Dendritic cell treated with granulocyte-macrophage colony-stimulating factor and Interleukin-4, amounts not matched to agents 40 ng/mL and 50 ng/mL, for 4 days (primary cell): ENCODE measurements around the gene SLC5A10.
"Not testable (repeated sequence)": the region's sequence is repeated elsewhere in the genome, so short reads cannot be mapped to it uniquely, and the experiment has no call there.

ENCODE experiments used
- H3K27ac Mint-ChIP-seq: one replicate; pipeline ENCODE4 v1.8.0; 2022; ENCODE audit warnings: mild to moderate bottlenecking, mixed read lengths
- H3K27me3 Mint-ChIP-seq: one replicate; pipeline ENCODE4 v1.8.0; 2022; ENCODE audit warnings: mild to moderate bottlenecking, mixed read lengths
- H3K36me3 Mint-ChIP-seq: one replicate; pipeline ENCODE4 v1.8.0; 2022; ENCODE audit warnings: low read depth, mixed read lengths
- H3K4me1 Mint-ChIP-seq: one replicate; pipeline ENCODE4 v1.8.0; 2022; ENCODE audit warnings: low read depth, mixed read lengths
- H3K4me3 Mint-ChIP-seq: one replicate; pipeline ENCODE4 v1.8.0; 2022; ENCODE audit warnings: mild to moderate bottlenecking, moderate library complexity, mixed read lengths
- H3K9me3 Mint-ChIP-seq: one replicate; pipeline ENCODE4 v1.8.0; 2022; ENCODE audit warnings: mixed read lengths
- intact Hi-C: fragments of 100-400 bp; cut with micrococcal nuclease; formaldehyde crosslinking; loops from one replicate; pipeline ENCODE4 v1.15.0; 2022

SLC5A10 gene

DNA sequence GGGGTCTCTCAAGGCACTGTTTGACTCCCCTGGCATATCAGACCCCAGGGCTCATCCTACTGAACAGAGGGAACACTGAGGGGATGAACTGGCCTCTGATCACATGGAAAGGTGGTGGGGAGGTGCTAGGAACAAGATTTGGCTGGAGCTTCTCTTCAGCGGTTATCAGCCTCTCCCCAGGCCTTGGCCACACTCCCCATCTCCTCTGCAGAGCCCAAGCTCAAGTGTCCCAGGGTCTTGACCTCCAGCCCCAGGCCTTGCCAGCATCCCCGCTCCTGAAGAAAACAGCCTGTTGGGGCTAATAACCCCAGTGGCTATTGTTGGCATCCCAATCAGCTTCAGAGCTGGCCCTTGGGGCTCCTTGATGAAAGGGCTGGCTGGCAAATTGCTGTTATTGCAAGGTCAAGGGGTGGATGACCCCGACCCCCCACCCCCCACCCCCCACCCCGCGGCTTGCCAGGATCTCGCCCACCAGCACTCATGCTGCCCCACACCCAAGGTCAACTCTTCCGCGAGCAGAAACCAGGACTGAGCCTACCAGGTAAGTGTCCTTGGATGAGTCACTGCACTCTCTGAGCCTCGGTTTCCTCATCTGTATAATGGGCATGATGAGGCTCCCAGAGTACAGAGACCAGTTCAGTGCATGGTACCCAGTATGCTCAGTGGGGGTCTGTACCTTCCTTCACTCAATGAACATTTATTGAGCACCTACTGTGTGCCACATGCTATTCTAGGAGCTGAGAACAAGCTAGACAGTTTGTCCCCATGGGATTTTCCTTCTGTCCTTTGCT, 71.4 kb downstream of the SLC5A10 start:
- Mint-ChIP-seq H3K36me3 (peaks cover 8% of the 10 kb centered on the region), H3K27me3 (peaks cover 3% of the 10 kb centered on the region), H3K4me3 (no peak overlapping the region), H3K27ac (no peak overlapping the region), H3K9me3 (no peaks in the 10 kb centered on the region), H3K4me1 (no peaks in the 10 kb centered on the region)
- intact Hi-C loops: no loop called here

DNA sequence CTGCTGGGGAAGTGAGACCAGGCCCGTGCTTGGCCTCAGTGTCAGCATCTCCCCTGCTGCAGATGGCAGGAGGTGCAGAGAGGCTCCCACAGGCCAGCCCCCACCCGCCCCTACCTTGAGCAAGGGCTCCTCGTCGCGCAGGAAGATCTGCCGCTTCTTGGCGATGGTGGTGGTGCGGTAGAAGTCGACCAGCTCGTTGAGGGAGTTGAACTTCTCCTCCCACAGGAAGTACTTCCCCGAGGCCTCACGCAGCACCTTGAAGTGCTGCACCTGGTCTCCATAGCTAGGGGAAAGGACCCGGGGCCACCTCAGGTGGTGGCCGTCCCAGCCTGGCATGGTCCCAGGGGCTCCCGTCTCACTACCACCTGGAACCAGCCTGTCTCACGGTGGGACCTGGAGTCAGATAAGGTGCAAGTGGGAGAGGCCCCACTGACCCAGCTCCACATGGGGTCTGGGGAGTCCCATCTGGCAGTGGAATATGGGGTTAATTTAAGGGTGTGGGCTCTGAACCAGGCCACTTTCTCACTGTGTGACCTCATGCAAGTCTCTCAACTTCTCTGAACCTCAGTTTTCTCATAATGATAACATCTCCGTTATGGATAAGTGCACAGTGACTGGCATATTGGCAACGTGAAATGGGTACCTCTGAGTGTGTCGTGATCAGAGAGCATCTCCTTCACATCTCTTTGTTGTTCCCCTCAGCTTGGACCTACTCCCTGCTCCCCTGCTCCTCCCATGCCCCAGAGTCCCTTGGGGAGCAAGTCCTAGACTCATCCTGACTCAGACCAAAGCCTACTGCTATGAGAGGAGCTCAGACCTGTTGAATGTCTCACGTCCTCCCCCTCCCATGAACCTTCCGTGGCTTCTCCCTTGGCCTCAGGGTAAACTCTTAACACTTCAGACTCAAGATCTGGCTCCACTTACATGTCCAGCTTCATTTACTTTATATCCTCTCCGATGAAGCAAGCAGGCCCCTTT, 72.4 kb downstream of the SLC5A10 start:
- peaks cover 8% of the 10 kb centered on the region for H3K36me3 Mint-ChIP-seq
- intact Hi-C loops: no loop called here
- H3K27ac Mint-ChIP-seq: no peak overlapping the region
- H3K9me3 Mint-ChIP-seq: no peaks in the 10 kb centered on the region
- no peaks in the 10 kb centered on the region for H3K4me1 Mint-ChIP-seq
- no peaks in the 10 kb centered on the region for H3K27me3 Mint-ChIP-seq
- no peak overlapping the region for H3K4me3 Mint-ChIP-seq

- H3K4me3 Mint-ChIP-seq, H3K27ac Mint-ChIP-seq, H3K4me1 Mint-ChIP-seq, H3K9me3 Mint-ChIP-seq, H3K27me3 Mint-ChIP-seq, H3K36me3 Mint-ChIP-seq, intact Hi-C loops: not testable (repeated sequence)
These were observed 76.7 kb downstream of the SLC5A10 start for GRCh38 chr17:19028671-19029070.

DNA sequence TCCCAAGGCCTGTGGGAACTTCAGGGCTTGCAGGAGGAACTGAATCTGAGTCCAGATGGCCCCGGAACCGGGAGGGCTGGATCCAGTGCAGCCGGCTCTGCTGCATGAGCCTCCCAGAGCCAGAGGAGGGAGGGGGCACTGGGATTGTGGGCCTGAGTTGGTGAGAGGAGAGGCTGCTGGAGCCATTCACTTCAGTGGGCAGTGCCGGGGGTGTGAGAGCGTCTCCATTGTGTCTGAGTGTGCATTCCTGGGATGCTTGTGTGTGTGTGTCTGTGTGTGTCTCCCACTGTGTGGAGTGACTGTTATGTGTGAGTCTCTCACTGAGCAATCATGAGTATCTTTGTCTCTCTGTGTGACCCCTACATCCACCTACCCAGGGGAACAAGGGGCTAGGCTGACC, 77.8 kb downstream of the SLC5A10 start:
- H3K4me1 Mint-ChIP-seq, H3K27ac Mint-ChIP-seq, intact Hi-C loops, H3K36me3 Mint-ChIP-seq, H3K27me3 Mint-ChIP-seq, H3K9me3 Mint-ChIP-seq, H3K4me3 Mint-ChIP-seq: not testable (repeated sequence)

GRCh38 chr17:19030771-19031449, 78.9 kb downstream of the SLC5A10 start:
- H3K36me3 Mint-ChIP-seq, H3K4me3 Mint-ChIP-seq, intact Hi-C loops, H3K27ac Mint-ChIP-seq, H3K4me1 Mint-ChIP-seq, H3K9me3 Mint-ChIP-seq, H3K27me3 Mint-ChIP-seq: not testable (repeated sequence)

DNA sequence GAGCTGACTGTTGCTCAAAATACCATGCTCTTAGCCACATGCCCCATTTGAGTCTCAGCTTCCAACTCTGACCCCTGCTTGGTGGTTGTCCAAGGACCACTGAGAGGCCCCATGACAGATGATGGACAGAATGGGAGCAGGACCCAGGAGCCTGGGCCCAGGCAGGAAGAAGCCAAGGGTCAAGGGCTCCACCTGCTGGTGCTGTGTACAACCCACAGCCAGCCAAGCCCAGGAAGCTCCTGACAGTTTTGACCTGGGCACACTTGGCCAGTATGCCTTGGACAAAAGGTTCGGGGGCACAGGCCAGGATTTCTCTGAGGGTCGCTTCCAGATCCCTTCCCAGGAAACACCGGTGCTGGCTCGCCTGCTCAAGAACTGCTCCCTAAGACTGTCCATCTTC, 79.8 kb downstream of the SLC5A10 start:
- H3K27ac Mint-ChIP-seq, H3K36me3 Mint-ChIP-seq, H3K4me3 Mint-ChIP-seq, H3K9me3 Mint-ChIP-seq, H3K4me1 Mint-ChIP-seq, H3K27me3 Mint-ChIP-seq, intact Hi-C loops: not testable (repeated sequence)

DNA sequence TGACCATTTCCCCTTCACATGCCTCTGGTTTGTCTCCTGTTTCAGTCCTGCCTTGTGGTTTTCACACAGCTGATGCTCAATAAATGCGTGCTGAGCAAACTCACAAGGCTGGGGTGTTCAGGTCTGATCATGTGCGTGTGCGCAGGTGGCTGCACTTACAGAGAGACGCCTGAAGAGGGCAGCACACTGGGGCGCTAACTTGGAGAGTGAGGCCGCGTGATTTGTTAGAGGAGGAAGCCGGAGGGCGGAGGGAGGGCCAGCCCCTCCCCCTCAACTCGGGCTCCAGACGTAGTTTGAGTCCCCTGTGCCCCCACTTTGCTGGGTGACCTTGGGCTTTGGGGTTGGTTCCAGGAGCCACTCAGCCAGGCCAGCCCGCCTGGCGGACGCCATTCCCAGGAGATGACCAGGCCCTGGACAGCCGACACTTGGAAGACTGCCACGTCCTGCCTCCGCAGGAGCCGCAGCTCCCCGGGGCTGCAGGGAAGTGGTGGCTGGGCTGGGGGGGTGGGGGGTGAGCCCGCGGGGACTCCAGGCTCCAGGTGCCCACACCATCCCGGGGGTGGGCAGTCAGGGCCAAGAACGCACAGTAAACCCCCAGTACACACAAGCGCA, 80.5 kb downstream of the SLC5A10 start:
- H3K36me3 Mint-ChIP-seq, intact Hi-C loops, H3K4me1 Mint-ChIP-seq, H3K27me3 Mint-ChIP-seq, H3K9me3 Mint-ChIP-seq, H3K27ac Mint-ChIP-seq, H3K4me3 Mint-ChIP-seq: not testable (repeated sequence)

- H3K27ac Mint-ChIP-seq, H3K4me3 Mint-ChIP-seq, intact Hi-C loops, H3K9me3 Mint-ChIP-seq, H3K4me1 Mint-ChIP-seq, H3K36me3 Mint-ChIP-seq, H3K27me3 Mint-ChIP-seq: not testable (repeated sequence)
These were observed 84.2 kb downstream of the SLC5A10 start for GRCh38 chr17:19036186-19036585.

DNA sequence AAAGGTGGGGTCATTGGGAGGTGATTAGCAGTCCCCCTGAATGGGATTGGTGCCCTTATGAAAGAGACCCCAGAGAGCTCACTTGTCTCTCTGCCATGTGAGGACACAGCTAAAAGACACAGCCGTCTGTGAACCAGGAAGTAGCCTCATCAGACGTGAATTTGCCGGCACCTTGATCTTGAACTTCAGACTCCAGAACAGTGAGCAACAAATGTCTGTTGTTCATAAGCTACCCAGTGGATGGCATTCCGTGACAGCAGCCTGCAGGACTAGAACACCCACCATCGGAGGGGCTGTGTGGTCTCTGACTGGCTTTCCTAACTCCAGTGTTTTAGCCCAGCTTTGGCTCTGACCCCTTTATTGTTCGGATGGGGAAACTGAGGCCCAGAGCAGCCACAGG, 85.6 kb downstream of the SLC5A10 start:
- H3K4me3 Mint-ChIP-seq, H3K9me3 Mint-ChIP-seq, intact Hi-C loops, H3K36me3 Mint-ChIP-seq, H3K4me1 Mint-ChIP-seq, H3K27ac Mint-ChIP-seq, H3K27me3 Mint-ChIP-seq: not testable (repeated sequence)

DNA sequence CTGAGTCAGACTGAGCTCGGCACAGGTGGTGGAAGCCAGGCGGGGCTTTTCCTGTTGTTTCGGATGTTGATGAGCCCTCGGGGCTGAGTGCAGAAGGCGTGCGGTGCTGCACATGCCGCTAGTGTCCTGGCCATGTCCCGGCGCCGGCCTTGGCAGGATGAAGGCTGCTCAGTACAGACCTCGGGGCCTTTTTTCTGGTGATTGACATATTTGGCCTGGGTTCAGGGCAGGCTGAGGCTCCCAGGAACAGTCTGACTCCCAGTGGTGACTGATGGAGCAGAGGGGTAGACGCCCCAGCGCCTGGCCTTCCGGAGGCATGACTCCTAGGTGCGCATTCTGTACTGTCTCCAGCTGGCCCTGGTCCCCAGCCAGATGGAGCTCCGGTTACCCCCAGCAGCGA, 86.0 kb downstream of the SLC5A10 start:
- H3K27ac Mint-ChIP-seq, H3K4me3 Mint-ChIP-seq, H3K27me3 Mint-ChIP-seq, H3K36me3 Mint-ChIP-seq, H3K4me1 Mint-ChIP-seq, H3K9me3 Mint-ChIP-seq, intact Hi-C loops: not testable (repeated sequence)

DNA sequence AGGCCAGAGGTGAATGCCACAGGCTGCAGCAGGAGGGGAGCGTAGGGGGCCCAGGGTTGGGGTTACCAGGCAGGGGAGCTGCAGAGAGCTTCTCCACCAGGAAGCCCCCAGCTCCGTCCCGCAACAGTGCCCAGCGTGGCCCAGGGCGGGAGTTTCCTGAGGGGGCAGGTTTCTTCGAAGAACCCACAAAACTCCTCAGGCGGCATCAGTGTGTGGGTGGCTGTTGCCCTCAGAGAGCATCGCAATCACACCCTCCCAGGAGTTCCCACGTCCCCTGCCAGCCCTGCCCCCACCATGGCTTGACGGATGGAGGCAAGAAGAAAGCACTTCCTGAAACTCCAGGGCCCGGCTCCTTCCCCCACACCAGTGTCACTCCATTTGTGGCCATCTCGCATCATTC, 86.8 kb downstream of the SLC5A10 start:
- H3K9me3 Mint-ChIP-seq, H3K4me1 Mint-ChIP-seq, intact Hi-C loops, H3K4me3 Mint-ChIP-seq, H3K27me3 Mint-ChIP-seq, H3K27ac Mint-ChIP-seq, H3K36me3 Mint-ChIP-seq: not testable (repeated sequence)

- H3K9me3 Mint-ChIP-seq, H3K4me1 Mint-ChIP-seq, intact Hi-C loops, H3K27me3 Mint-ChIP-seq, H3K36me3 Mint-ChIP-seq, H3K27ac Mint-ChIP-seq, H3K4me3 Mint-ChIP-seq: not testable (repeated sequence)
These were observed 88.4 kb downstream of the SLC5A10 start for GRCh38 chr17:19040350-19040749.

DNA sequence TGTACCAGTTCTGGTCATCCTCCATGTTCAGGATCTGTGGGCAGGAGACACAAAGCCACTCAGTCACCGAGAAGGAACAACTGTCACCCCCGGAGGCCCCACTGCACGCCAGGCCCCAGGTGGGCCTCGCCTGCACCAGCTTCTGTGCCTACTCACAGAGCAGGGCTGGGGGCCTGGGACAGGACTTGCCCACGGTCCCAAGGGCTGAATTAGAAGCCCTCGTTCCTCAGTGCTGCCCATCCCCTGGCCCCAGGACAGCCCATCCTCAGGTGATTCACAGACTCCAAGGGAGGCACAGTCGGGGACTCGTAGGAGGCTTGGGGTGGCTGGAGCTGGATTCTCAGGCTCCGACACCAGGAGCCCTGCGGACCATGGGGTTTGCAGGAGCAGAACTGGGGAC, 89.9 kb downstream of the SLC5A10 start:
- H3K27me3 Mint-ChIP-seq, H3K27ac Mint-ChIP-seq, H3K36me3 Mint-ChIP-seq, H3K9me3 Mint-ChIP-seq, intact Hi-C loops, H3K4me1 Mint-ChIP-seq, H3K4me3 Mint-ChIP-seq: not testable (repeated sequence)

- H3K4me1 Mint-ChIP-seq, intact Hi-C loops, H3K4me3 Mint-ChIP-seq, H3K27ac Mint-ChIP-seq, H3K27me3 Mint-ChIP-seq, H3K36me3 Mint-ChIP-seq, H3K9me3 Mint-ChIP-seq: not testable (repeated sequence)
These were observed 90.4 kb downstream of the SLC5A10 start for GRCh38 chr17:19042369-19042768.
